ENCODE results near the gene TMEM109. TPM values are rescaled to one million over a fixed set of nuclear protein-coding genes. Genes with fewer than 3 reads are reported as not detected.

Gene TMEM109
- total and polyA plus RNA-seq, 2 of the 8 experiments (the other 6 are each of a cell fraction or from before 2014, with no cell fraction given): 27.3 to 30.3 TPM

GRCh38 chr11:60872124-60872960 is 41.6 kb upstream of the TMEM109 start:
- H2BK20ac ChIP-seq (ENCODE audit: low read length): no peak overlapping the region
- no peak overlapping the region for H2BK12ac ChIP-seq (ENCODE audit: low read depth, low read length)
- H3K23me2 ChIP-seq (ENCODE audit: low read depth, low read length): no peaks in the 10 kb centered on the region
- H3K9me3 ChIP-seq (ENCODE audit: insufficient read depth in 2 of 2, low read depth in 1 of 2, low read length in 1 of 2): no peaks in the 10 kb centered on the region
- no peak overlapping the region for H2AFZ ChIP-seq (ENCODE audit: low read length)
- peaks cover 0 to 4% (median 0%) of the 10 kb centered on the region in 4 experiments; a peak in 4 of 7 replicates for H3K4me1 ChIP-seq (replicated peaks in 1 of 4; ENCODE audit: control insufficient read depth in 3 of 4, insufficient read depth in 4 of 4, low read length in 3 of 4)
- H3K9ac ChIP-seq (replicated peaks in 1 of 4; ENCODE audit: extremely low read depth in 1 of 4, low read depth in 3 of 4, low read length in 3 of 4): no peak overlapping the region
- DNase-seq (ENCODE audit: low read depth in 1 of 2, low spot score in 2 of 2) (no peak), FAIRE-seq (no peak)
- H3K36me3 ChIP-seq (ENCODE audit: control insufficient read depth in 2 of 4, insufficient read depth in 4 of 4, low read length in 3 of 4): no peaks in the 10 kb centered on the region
- no peak overlapping the region for H4K91ac ChIP-seq (replicated peaks; ENCODE audit: insufficient read length, low read length)
- ChIA-PET CTCF (ENCODE audit: partially characterized antibody) (interaction anchor here (0.6 to 9.5 kb wide), 11 partner anchors 8 to 159 kb away, joined by 3 to 52 read pairs (median 5); no protein-coding TSS in a partner anchor), POLR2A (ENCODE audit: partially characterized antibody) (interaction anchor here (0.9 to 2.1 kb wide), 4 partner anchors 15 to 102 kb away, joined by 3 to 7 read pairs (median 3); no protein-coding TSS in a partner anchor)
- no peak overlapping the region for H3K18ac ChIP-seq (ENCODE audit: extremely low read depth, low read length)
- H3K27ac ChIP-seq (ENCODE audit: low read depth, low read length): no peak overlapping the region
- H3K79me1 ChIP-seq (ENCODE audit: low read depth, low read length): no peaks in the 10 kb centered on the region
- H2BK15ac ChIP-seq (ENCODE audit: low read length): no peak overlapping the region
- H3K79me2 ChIP-seq (ENCODE audit: control insufficient read depth in 1 of 2, insufficient read depth in 2 of 2, low read length in 2 of 2): no peaks in the 10 kb centered on the region
- H2BK120ac ChIP-seq (replicated peaks; ENCODE audit: low read depth, low read length): no peak overlapping the region
- no peak overlapping the region for H3K14ac ChIP-seq (ENCODE audit: insufficient read length)
- H4K5ac ChIP-seq (ENCODE audit: insufficient read length, low read depth, low read length): no peak overlapping the region
- 93% methylated on average over 6 of the region's 6 CpGs; no CpG with 5 or more reads in 1 of the 2 experiments for WGBS, 2 experiments (ENCODE audit: extremely low coverage in 1 of 2, insufficient coverage in 1 of 2, insufficient read length in 1 of 2, insufficient replicate concordance in 2 of 2, low coverage in 1 of 2, low lambda C conversion rate in 2 of 2, missing lambda C conversion rate in 1 of 2)
- no peak overlapping the region for H3K4me3 ChIP-seq (ENCODE audit: extremely low read depth in 1 of 4, insufficient read depth in 2 of 4, low read depth in 3 of 4, low read length in 4 of 4)
- no peak overlapping the region for H2AK5ac ChIP-seq (ENCODE audit: low read depth, low read length)
- no peaks in the 10 kb centered on the region for H3K27me3 ChIP-seq (replicated peaks in 1 of 4; ENCODE audit: control insufficient read depth in 3 of 4, extremely low read depth in 1 of 4, insufficient read depth in 3 of 4, low read length in 3 of 4)
- H3K23ac ChIP-seq (ENCODE audit: insufficient read length): no peak overlapping the region
- H3K4me2 ChIP-seq (ENCODE audit: insufficient read depth in 1 of 2, low read depth in 2 of 2, low read length in 2 of 2): no peak overlapping the region
- H4K8ac ChIP-seq (ENCODE audit: extremely low read depth, insufficient read depth, low read length): no peak overlapping the region
- no peak overlapping the region for H2BK5ac ChIP-seq (ENCODE audit: low read depth, low read length)
- H3K56ac ChIP-seq (replicated peaks; ENCODE audit: insufficient read length, low read depth, low read length): no peak overlapping the region
- no peaks in the 10 kb centered on the region for H4K20me1 ChIP-seq (replicated peaks in 1 of 2; ENCODE audit: control insufficient read depth in 1 of 2, insufficient read depth in 2 of 2, low read length in 2 of 2)
- H3K4ac ChIP-seq (replicated peaks; ENCODE audit: insufficient read length, low read depth, low read length): no peak overlapping the region
- TF ChIP-seq, protein P1, sequence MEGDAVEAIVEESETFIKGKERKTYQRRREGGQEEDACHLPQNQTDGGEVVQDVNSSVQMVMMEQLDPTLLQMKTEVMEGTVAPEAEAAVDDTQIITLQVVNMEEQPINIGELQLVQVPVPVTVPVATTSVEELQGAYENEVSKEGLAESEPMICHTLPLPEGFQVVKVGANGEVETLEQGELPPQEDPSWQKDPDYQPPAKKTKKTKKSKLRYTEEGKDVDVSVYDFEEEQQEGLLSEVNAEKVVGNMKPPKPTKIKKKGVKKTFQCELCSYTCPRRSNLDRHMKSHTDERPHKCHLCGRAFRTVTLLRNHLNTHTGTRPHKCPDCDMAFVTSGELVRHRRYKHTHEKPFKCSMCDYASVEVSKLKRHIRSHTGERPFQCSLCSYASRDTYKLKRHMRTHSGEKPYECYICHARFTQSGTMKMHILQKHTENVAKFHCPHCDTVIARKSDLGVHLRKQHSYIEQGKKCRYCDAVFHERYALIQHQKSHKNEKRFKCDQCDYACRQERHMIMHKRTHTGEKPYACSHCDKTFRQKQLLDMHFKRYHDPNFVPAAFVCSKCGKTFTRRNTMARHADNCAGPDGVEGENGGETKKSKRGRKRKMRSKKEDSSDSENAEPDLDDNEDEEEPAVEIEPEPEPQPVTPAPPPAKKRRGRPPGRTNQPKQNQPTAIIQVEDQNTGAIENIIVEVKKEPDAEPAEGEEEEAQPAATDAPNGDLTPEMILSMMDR (IDR thresholded peaks at IDR 0.05; ENCODE audit: control extremely low read depth in 1 of 3, insufficient read depth in 1 of 3, low read depth in 1 of 3, low read length in 3 of 3): no peak
- TF ChIP-seq MAFK (IDR thresholded peaks at IDR 0.05; ENCODE audit: low read depth, low read length) (no peak), JUN (IDR thresholded peaks at IDR 0.05; ENCODE audit: low read depth, low read length) (no peak), CTBP2 (IDR thresholded peaks at IDR 0.05; ENCODE audit: borderline replicate concordance, insufficient read depth, insufficient read length, low read length) (no peak), NRF1 (IDR thresholded peaks at IDR 0.05; ENCODE audit: low read depth, low read length) (no peak), RFX5 (IDR thresholded peaks at IDR 0.05; ENCODE audit: borderline replicate concordance, low read depth, low read length) (no peak), SP4 (IDR thresholded peaks at IDR 0.05; ENCODE audit: low read length) (no peak), BRCA1 (IDR thresholded peaks at IDR 0.05; ENCODE audit: low read depth, low read length) (no peak), KDM5A (IDR thresholded peaks at IDR 0.05; ENCODE audit: low read length) (no peak), PHF8 (conservative IDR thresholded peaks at IDR 0.05; ENCODE audit: low read depth, low read length) (no peak)
